Smooth muscle cell of bladder (primary cell): ENCODE measurements around the gene IL3RA. TPM values are rescaled to one million over a fixed set of nuclear protein-coding genes. Genes with fewer than 3 reads are reported as not detected.

Experiments
- total RNA-seq: library from RNA; depleted of rRNA; stranded (reverse); fragments of >200 nt; gene quantifications from 2 replicates; pipeline ENCODE4 v1.2.3, GENCODE V29; 2014

Gene IL3RA
- total RNA-seq, result 0.09 TPM in 1 of 2 replicates, not detected in the other

DNA sequence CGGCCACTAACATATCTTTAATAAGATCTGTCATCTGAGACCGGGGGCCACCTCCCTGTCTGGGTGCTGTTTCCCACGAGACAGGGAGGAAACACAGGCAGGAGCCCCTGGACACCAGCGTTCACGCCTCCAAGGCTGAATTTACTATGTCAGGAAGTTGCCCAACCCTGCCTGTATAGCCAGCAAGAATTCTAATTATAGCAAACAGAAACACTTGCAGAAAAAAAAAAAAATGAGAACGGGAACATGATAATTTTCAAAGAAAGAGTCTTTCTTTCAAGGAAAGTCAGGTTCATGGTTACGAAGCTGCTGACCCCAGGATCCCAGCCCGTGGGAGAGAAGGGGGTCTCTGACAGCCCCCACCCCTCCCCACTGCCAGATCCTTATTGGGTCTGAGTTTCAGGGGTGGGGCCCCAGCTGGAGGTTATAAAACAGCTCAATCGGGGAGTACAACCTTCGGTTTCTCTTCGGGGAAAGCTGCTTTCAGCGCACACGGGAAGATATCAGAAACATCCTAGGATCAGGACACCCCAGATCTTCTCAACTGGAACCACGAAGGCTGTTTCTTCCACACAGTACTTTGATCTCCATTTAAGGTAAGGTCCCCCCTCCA, at the start of gene IL3RA:
Gene IL3RA, plus strand, starts transcription at position 455 of the 613 bp plus-strand sequence. CDS start 4,981 bp downstream, outside the sequence.

DNA sequence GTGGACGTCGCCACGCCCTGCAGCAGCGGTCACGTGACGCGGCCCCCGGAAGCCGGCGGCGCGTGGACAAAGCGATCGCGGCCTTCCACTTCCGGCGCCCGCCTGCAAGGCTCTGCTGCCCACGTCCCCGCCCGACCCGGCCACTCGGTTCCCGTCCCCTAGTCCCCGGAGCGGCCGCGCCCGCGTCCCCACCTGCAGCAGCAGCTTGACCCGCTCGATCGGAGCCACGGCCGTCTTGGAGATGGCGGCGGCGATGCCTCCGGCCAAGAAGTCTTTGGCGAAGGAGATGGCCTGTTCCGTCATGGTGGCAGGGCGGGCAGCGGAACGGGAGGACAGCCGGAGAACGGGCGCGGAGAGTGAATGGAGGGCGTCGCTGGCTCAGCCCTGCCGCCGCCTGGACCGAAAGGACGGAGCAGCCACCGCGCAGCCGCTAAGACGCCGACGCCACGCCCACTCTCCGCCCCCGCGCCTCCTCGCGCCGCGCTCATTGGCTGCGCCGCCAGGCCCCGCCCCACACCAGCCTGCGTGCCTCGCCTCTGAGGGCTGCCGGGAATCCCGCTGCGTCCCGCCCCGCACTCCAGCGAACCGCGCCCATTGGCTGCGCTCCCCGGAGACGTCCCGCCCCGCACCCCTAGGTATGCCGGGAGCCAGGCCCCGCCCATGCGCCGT, 55.3 kb downstream of the IL3RA start, which contains the start of gene SLC25A6:
Gene SLC25A6, minus strand, starts transcription at position 407 of the 669 bp plus-strand sequence. Its CDS starts 104 bp downstream, at position 303.

Other genes starting within 250 kb of the IL3RA start
- gene CRLF2, start 124.1 kb upstream of the IL3RA start, total RNA-seq, result not detected in 2 replicates
- gene CSF2RA, start 68.0 kb upstream of the IL3RA start, total RNA-seq, result not detected in 2 replicates
- gene SLC25A6, start 55.3 kb downstream of the IL3RA start, total RNA-seq, result 193 and 225 TPM in 2 replicates
- gene ASMTL, start 116.1 kb downstream of the IL3RA start, total RNA-seq, result 13.1 and 14.1 TPM in 2 replicates
- gene P2RY8, start 200.4 kb downstream of the IL3RA start, total RNA-seq, result not detected in 2 replicates